Head of caudate nucleus (tissue), 42 donors: ENCODE measurements around the gene NPHS2.

Source experiments
- DNase-seq, 42 donors: peaks; one replicate each; pipeline versions ENCODE4 v3.0.0 to v3.0.0-alpha.2; 2020 to 2021; ENCODE audit warnings: mixed read lengths in 7 of 42
- intact Hi-C: fragments of 100-400 bp; cut with DNase I; formaldehyde crosslinking; loops from one replicate; pipeline ENCODE4 v1.15.0; 2022

NPHS2 gene

GRCh38 chr1:179575497-179576314 lies at the start of gene NPHS2:
Gene NPHS2, minus strand, starts transcription at chr1:179575948. Its CDS starts 84 bp downstream, at chr1:179575864.
- intact Hi-C loops: no loop called here
- no peak for DNase-seq

GRCh38 chr1:179612361-179612760 lies 36.6 kb upstream of the NPHS2 start:
- no peak for DNase-seq
- intact Hi-C loops: no loop called here

GRCh38 chr1:179601093-179601492 lies 25.3 kb upstream of the NPHS2 start:
- intact Hi-C loops: no loop called here

GRCh38 chr1:179599623-179600249 lies 24.0 kb upstream of the NPHS2 start:
- intact Hi-C loops: no loop called here

More at GRCh38 chr1:179601093-179601492, 25.3 kb upstream of the NPHS2 start:
- DNase-seq: no peak

GRCh38 chr1:179598631-179599030 lies 22.9 kb upstream of the NPHS2 start:
- intact Hi-C loops: no loop called here
- DNase-seq: no peak

More at GRCh38 chr1:179599623-179600249, 24.0 kb upstream of the NPHS2 start:
- DNase-seq: peak in 11 of 42 donors; percentile 17 to 61 (median 35)

GRCh38 chr1:179591592-179592580 lies 16.1 kb upstream of the NPHS2 start, which contains the start of gene TDRD5:
Gene TDRD5, plus strand, starts transcription at chr1:179591832. Its CDS starts 784 bp downstream, at chr1:179592616.
- DNase-seq: peak in 25 of 42 donors; percentile 10 to 68 (median 35)
- intact Hi-C loops: no loop called here

GRCh38 chr1:179591253-179591591 lies 15.5 kb upstream of the NPHS2 start:
- peak in 13 of 42 donors; percentile 28 to 66 (median 44) for DNase-seq
- intact Hi-C loops: no loop called here

- DNase-seq: no peak
- intact Hi-C loops: no loop called here
These were observed 14.9 kb upstream of the NPHS2 start for GRCh38 chr1:179590671-179591070.

- no peak for DNase-seq
- intact Hi-C loops: no loop called here
These were observed 13.8 kb upstream of the NPHS2 start for GRCh38 chr1:179589509-179589908.

- intact Hi-C loops: no loop called here
- DNase-seq: no peak
These were observed 12.8 kb upstream of the NPHS2 start for GRCh38 chr1:179588425-179589024.

GRCh38 chr1:179587336-179587735 lies 11.6 kb upstream of the NPHS2 start:
- intact Hi-C loops: no loop called here

GRCh38 chr1:179586107-179586823 lies 10.5 kb upstream of the NPHS2 start:
- intact Hi-C loops: no loop called here
- peak; percentile 45 to 76 (median 58) for DNase-seq

More at GRCh38 chr1:179587336-179587735, 11.6 kb upstream of the NPHS2 start:
- no peak for DNase-seq

- DNase-seq: no peak
- intact Hi-C loops: no loop called here
These were observed 8.1 kb upstream of the NPHS2 start for GRCh38 chr1:179583771-179584320.

GRCh38 chr1:179576509-179576908 lies 761 bp upstream of the NPHS2 start:
- intact Hi-C loops: no loop called here
- DNase-seq: no peak

- intact Hi-C loops: no loop called here
- DNase-seq: no peak
These were observed 17.7 kb downstream of the NPHS2 start for GRCh38 chr1:179558078-179558477.

GRCh38 chr1:179554427-179554826 lies 21.3 kb downstream of the NPHS2 start:
- intact Hi-C loops: no loop called here
- DNase-seq: no peak

- intact Hi-C loops: no loop called here
These were observed 24.7 kb downstream of the NPHS2 start for GRCh38 chr1:179550746-179551682.

More at GRCh38 chr1:179550746-179551682, 24.7 kb downstream of the NPHS2 start:
- peak in 1 of 42 donors; percentile 24 for DNase-seq
